ENCODE results near the gene CXCL13. TPM values are rescaled to one million over a fixed set of nuclear protein-coding genes. Genes with fewer than 3 reads are reported as not detected.

Gene CXCL13
- total RNA-seq, 1 experiment from 2014 or later = not detected

- Histone ChIP-seq H3K4me3 (no peak overlapping the region), H3K4me1 (replicated peaks; ENCODE audit: insufficient read depth) (no peaks in the 10 kb centered on the region), H3K27me3 (ENCODE audit: insufficient read depth, low read depth) (no peaks in the 10 kb centered on the region), H3F3A (ENCODE audit: insufficient read depth, low read depth) (no peaks in the 10 kb centered on the region), H4K20me1 (ENCODE audit: insufficient read depth) (no peaks in the 10 kb centered on the region), H2AFZ (no peak overlapping the region), H3K27ac (no peak overlapping the region), H3K4me2 (no peak overlapping the region), H3K79me2 (ENCODE audit: low read depth) (no peaks in the 10 kb centered on the region), H3K9me3 (ENCODE audit: insufficient read depth, low read depth) (no peaks in the 10 kb centered on the region), H3K36me3 (ENCODE audit: low read depth) (no peaks in the 10 kb centered on the region), H3K9me2 (ENCODE audit: insufficient read depth) (no peaks in the 10 kb centered on the region)
- ChIA-PET CTCF (no interaction called here), POLR2A (ENCODE audit: unreplicated experiment) (no interaction called here)
- TF ChIP-seq EZH2 (IDR thresholded peaks at IDR 0.05; ENCODE audit: low read depth) (no peak), CTCF (conservative IDR thresholded peaks at IDR 0.05) (no peak)
- DNase-seq = no peak
- intact Hi-C loops (cut with micrococcal nuclease; ENCODE audit: unreplicated experiment) = no loop called here
- no TSS peak for BruUV-seq (replicated peaks)
These were observed 12.5 kb upstream of the CXCL13 start for GRCh38 chr4:77593101-77593500.

GRCh38 chr4:77593993-77594392 lies 11.6 kb upstream of the CXCL13 start:
- Histone ChIP-seq H4K20me1 (ENCODE audit: insufficient read depth) (no peaks in the 10 kb centered on the region), H3K79me2 (ENCODE audit: low read depth) (no peaks in the 10 kb centered on the region), H3K4me3 (no peak overlapping the region), H3K4me2 (no peak overlapping the region), H3F3A (ENCODE audit: insufficient read depth, low read depth) (no peaks in the 10 kb centered on the region), H3K36me3 (ENCODE audit: low read depth) (no peaks in the 10 kb centered on the region), H3K27ac (no peak overlapping the region), H3K9me2 (ENCODE audit: insufficient read depth) (no peaks in the 10 kb centered on the region), H3K9me3 (ENCODE audit: insufficient read depth, low read depth) (no peaks in the 10 kb centered on the region), H2AFZ (no peak overlapping the region), H3K27me3 (ENCODE audit: insufficient read depth, low read depth) (no peaks in the 10 kb centered on the region), H3K4me1 (replicated peaks; ENCODE audit: insufficient read depth) (no peaks in the 10 kb centered on the region)
- BruUV-seq (replicated peaks) = no TSS peak
- intact Hi-C loops (cut with micrococcal nuclease; ENCODE audit: unreplicated experiment) = no loop called here
- no peak for DNase-seq
- POLR2A ChIA-PET (ENCODE audit: unreplicated experiment) = no interaction called here
- CTCF ChIA-PET = interaction anchor here (0.6 kb wide), 1 partner anchor 420 kb away, joined by 3 read pairs; no protein-coding TSS in a partner anchor
- TF ChIP-seq EZH2 (IDR thresholded peaks at IDR 0.05; ENCODE audit: low read depth) (no peak), CTCF (conservative IDR thresholded peaks at IDR 0.05) (no peak)

- intact Hi-C loops (cut with micrococcal nuclease; ENCODE audit: unreplicated experiment) = no loop called here
- CTCF ChIA-PET = interaction anchor here (0.6 kb wide), 1 partner anchor 101 kb away, joined by 3 read pairs; no protein-coding TSS in a partner anchor
These were observed 10.2 kb upstream of the CXCL13 start for GRCh38 chr4:77595364-77595973.

More at GRCh38 chr4:77595364-77595973, 10.2 kb upstream of the CXCL13 start:
- Histone ChIP-seq H3K27me3 (ENCODE audit: insufficient read depth, low read depth) (no peaks in the 10 kb centered on the region), H3F3A (ENCODE audit: insufficient read depth, low read depth) (no peaks in the 10 kb centered on the region), H3K27ac (no peak overlapping the region), H3K4me1 (replicated peaks; ENCODE audit: insufficient read depth) (no peaks in the 10 kb centered on the region), H3K4me3 (no peak overlapping the region), H3K9me2 (ENCODE audit: insufficient read depth) (no peaks in the 10 kb centered on the region), H2AFZ (no peak overlapping the region), H3K4me2 (no peak overlapping the region), H4K20me1 (ENCODE audit: insufficient read depth) (no peaks in the 10 kb centered on the region), H3K36me3 (ENCODE audit: low read depth) (no peaks in the 10 kb centered on the region), H3K9me3 (ENCODE audit: insufficient read depth, low read depth) (no peaks in the 10 kb centered on the region), H3K79me2 (ENCODE audit: low read depth) (no peaks in the 10 kb centered on the region)
- BruUV-seq (replicated peaks) = no TSS peak
- TF ChIP-seq CTCF (conservative IDR thresholded peaks at IDR 0.05) (no peak), EZH2 (IDR thresholded peaks at IDR 0.05; ENCODE audit: low read depth) (no peak)
- DNase-seq = no peak
- POLR2A ChIA-PET (ENCODE audit: unreplicated experiment) = no interaction called here

Data from PC-9 (cell line).